ENCODE measurements around the gene AKNA. TPM values are rescaled to one million over a fixed set of nuclear protein-coding genes. Genes with fewer than 3 reads are reported as not detected.

AKNA gene
- total RNA-seq, 1 donor from 2014 or later, result 14.6 TPM

- H3K4me3 ChIP-seq (ENCODE audit: low read depth, low read length), result peak overlapping the region; percentile 91
- no peak for DNase-seq (ENCODE audit: low read depth)
- no peak for TF ChIP-seq CTCF (conservative IDR thresholded peaks at IDR 0.05; ENCODE audit: low read depth, low read length)
Observed at GRCh38 chr9:114397848-114398605, 10.2 kb upstream of the AKNA start.

DNA sequence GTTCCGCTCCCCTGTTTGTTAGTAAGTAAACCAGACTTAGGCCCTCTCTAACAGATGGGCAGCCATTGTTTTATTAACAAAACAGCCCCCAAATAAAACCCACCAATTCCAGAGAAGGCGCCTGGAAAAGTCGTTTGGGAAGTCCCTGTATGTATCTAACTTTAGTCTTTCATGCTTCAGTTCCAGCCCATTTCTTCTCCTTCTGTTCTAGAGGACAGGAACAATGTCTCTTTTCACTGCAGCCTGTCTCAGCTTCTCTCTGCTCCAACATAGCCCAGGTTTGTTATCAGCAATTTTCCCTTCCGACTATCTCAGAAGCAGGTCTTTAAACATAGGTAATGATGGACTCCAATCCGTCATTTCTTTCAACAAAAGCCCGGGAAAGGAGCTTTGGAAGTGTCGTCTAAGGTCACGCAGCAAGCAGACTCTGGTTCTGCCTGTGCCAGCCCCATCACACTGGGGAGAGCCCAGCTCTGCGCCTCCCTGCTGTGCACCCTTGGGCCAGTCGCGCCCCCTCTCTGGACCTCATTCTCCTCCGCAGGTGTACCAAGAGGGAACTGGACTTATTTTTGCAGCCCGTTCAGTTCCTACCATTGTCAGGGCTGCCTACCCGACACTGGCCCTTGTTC is 9.6 kb upstream of the AKNA start:
- DNase-seq (ENCODE audit: low read depth), result no peak
- peak overlapping the region; percentile 91 for H3K4me3 ChIP-seq (ENCODE audit: low read depth, low read length)
- TF ChIP-seq CTCF (conservative IDR thresholded peaks at IDR 0.05; ENCODE audit: low read depth, low read length), result no peak

DNA sequence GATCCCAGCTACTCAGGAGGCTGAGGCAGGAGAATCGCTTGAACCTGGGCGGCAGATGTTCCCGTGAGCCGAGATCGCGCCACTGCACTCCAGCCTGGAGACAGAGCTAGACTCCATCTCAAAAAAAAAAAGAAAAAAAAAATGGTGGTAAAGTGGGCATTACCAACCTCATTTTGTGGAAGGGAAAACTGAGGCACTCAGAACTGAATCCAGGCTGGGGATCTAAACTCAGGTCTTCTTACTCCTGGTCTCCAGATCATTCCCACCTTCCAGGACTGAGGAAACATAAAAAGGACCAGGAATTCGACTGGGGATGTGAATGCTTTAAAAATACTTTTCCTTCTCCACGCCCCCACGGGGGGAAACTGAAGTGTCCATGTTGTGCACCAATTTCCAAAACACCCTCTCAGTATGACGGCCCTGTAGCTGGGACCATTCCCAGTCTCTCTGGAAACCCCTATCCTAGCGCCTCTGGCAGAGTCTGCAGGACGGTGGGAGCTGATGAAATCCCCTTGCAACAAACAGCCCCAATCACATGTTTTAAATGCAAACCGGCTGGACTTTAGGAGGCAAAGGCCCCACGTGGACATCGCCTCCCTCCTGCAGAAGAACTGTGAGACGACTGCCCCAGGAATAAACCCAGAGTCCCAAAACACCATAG is 8.9 kb upstream of the AKNA start:
- TF ChIP-seq CTCF (conservative IDR thresholded peaks at IDR 0.05; ENCODE audit: low read depth, low read length), result no peak
- no peak overlapping the region for H3K4me3 ChIP-seq (ENCODE audit: low read depth, low read length)
- DNase-seq (ENCODE audit: low read depth), result no peak

DNA sequence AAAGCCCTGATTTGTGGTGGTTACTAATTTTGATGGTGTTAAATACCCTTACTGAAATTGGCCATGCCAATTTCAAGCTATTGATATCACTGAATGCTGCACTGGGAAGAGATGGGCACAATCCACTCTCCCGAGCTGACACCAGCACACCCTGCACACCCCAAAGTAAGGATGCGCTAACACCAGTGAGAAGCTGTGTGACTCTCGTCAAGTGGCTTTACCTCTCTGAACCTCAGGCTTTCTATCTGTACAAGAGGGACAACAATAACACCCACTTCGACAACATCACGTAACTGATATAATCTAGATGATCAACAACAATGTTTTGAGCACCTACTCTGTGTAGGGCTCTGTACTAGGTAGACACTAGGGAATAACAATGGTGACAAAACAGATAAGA is 8.0 kb upstream of the AKNA start:
- no peak overlapping the region for H3K4me3 ChIP-seq (ENCODE audit: low read depth, low read length)
- no peak for TF ChIP-seq CTCF (conservative IDR thresholded peaks at IDR 0.05; ENCODE audit: low read depth, low read length)
- DNase-seq (ENCODE audit: low read depth), result no peak

DNA sequence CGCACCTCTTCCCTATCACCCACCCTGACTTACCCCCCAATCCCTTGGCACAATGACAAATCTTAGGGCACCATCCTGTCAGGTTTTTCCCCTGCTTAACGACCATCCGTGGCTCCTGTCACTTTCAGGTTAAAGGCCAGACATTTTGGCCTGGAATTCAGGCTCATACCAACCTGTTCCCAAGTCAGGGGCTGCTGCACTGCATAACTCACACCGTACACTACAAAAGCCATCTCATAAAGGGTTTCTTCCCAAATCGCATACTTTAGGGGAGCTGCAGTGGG is 7.5 kb upstream of the AKNA start:
- TF ChIP-seq CTCF (conservative IDR thresholded peaks at IDR 0.05; ENCODE audit: low read depth, low read length), result no peak
- no peak overlapping the region for H3K4me3 ChIP-seq (ENCODE audit: low read depth, low read length)
- no peak for DNase-seq (ENCODE audit: low read depth)

GRCh38 chr9:114394523-114395333 is 6.9 kb upstream of the AKNA start:
- no peak overlapping the region for H3K4me3 ChIP-seq (ENCODE audit: low read depth, low read length)
- DNase-seq (ENCODE audit: low read depth), result no peak
- no peak for TF ChIP-seq CTCF (conservative IDR thresholded peaks at IDR 0.05; ENCODE audit: low read depth, low read length)

Data from epithelial cell of proximal tubule (primary cell).